Suprapubic skin (tissue), 4 donors: ENCODE results near the gene ALOX5AP.

Experiments used
- CTCF ChIP-seq, 2 donors: fragments of 200-600 bp in 1 of 2; fragments of 450-650 bp in 1 of 2; sonication (generic) in 1 of 2; IDR thresholded peaks; one replicate each; pipeline ENCODE4 v1.5.1; 2016 to 2019; ENCODE audit warnings: antibody characterized with exemption in 2 of 2, mild to moderate bottlenecking in 1 of 2, moderate library complexity in 1 of 2
- EP300 ChIP-seq: sonication (generic); formaldehyde crosslinking; IDR thresholded peaks from one replicate; pipeline ENCODE4 v1.6.1; 2017; ENCODE audit warnings: antibody characterized with exemption
- POLR2A ChIP-seq, 2 donors: fragments of 450-650 bp; IDR thresholded peaks; one replicate each; pipeline ENCODE4 v1.6.1; 2017; ENCODE audit warnings: antibody characterized with exemption in 2 of 2, mild to moderate bottlenecking in 2 of 2, moderate library complexity in 2 of 2
- POLR2AphosphoS5 ChIP-seq, 3 donors: sonication (generic); formaldehyde crosslinking; IDR thresholded peaks; one replicate each; pipeline ENCODE4 v1.6.1; 2017; ENCODE audit warnings: antibody characterized with exemption in 3 of 3

GRCh38 chr13:30696278-30697176 is 38.8 kb upstream of the ALOX5AP start:
- TF ChIP-seq POLR2AphosphoS5 (IDR thresholded peaks at IDR 0.05) (no peak), CTCF (IDR thresholded peaks at IDR 0.05) (no peak), POLR2A (IDR thresholded peaks at IDR 0.05) (no peak), EP300 (no peak)
